ENCODE data around the gene STXBP2.

STXBP2 gene

DNA sequence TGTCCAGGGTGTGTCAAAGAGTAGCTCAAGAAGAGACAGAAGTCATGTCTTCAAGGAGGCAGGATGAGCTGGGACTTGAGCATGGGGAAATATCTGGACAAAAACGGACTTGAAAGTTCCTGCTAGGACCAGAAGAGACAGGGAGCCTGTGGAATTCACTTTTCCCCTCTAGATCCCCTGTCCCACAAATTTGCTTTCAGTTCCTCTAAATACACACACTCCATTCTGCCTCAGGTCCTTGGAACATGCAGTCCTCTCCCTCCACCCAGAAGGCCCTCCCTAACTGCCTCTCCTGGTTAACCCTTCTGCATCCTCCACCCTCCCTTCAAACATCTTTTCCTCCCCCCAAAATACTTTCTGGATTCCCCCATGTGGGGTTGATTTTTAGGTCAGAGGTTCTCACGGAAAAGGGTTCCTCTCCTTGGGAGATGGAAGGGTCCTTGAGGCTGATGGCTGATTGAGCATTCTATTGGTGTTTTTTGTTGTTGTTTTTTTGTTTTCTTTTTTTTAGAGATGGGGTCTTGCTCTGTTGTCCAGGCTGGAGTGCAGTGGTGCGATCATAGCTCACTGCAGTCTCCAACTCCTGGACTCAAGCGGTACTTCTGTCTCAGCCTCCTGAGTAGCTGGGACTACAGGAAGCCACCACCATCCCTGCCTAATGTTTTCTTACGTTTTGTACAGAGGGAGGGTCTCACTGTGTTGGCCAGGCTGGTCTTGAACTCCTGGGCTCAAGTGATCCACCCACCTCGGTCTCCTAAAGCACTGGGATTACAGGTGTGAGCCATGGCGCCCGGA lies 25.0 kb downstream of the STXBP2 start:
- Histone ChIP-seq H3K79me2 (ENCODE audit: insufficient read depth, low read depth) (no peaks in the 10 kb centered on the region), H4K20me1 (ENCODE audit: insufficient read depth) (no peaks in the 10 kb centered on the region), H3K4me1 (ENCODE audit: low read depth, poor library complexity, severe bottlenecking) (no peaks in the 10 kb centered on the region), H3K4me3 (IDR thresholded peaks at IDR 0.05; ENCODE audit: insufficient read depth, low read depth, low read length) (no peak overlapping the region), H3K9ac (no peak overlapping the region), H3K27ac (no peak overlapping the region), H3K4me2 (no peak overlapping the region), H2AFZ (ENCODE audit: low read depth) (no peak overlapping the region), H3K36me3 (ENCODE audit: insufficient read depth) (no peaks in the 10 kb centered on the region), H3K27me3 (ENCODE audit: insufficient read depth, low read depth) (peaks cover 62% of the 10 kb centered on the region; the same call in 1 of the 2 replicates)
- TF ChIP-seq, protein P1, sequence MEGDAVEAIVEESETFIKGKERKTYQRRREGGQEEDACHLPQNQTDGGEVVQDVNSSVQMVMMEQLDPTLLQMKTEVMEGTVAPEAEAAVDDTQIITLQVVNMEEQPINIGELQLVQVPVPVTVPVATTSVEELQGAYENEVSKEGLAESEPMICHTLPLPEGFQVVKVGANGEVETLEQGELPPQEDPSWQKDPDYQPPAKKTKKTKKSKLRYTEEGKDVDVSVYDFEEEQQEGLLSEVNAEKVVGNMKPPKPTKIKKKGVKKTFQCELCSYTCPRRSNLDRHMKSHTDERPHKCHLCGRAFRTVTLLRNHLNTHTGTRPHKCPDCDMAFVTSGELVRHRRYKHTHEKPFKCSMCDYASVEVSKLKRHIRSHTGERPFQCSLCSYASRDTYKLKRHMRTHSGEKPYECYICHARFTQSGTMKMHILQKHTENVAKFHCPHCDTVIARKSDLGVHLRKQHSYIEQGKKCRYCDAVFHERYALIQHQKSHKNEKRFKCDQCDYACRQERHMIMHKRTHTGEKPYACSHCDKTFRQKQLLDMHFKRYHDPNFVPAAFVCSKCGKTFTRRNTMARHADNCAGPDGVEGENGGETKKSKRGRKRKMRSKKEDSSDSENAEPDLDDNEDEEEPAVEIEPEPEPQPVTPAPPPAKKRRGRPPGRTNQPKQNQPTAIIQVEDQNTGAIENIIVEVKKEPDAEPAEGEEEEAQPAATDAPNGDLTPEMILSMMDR (conservative IDR thresholded peaks at IDR 0.05; ENCODE audit: low read depth, low read length) = no peak

DNA sequence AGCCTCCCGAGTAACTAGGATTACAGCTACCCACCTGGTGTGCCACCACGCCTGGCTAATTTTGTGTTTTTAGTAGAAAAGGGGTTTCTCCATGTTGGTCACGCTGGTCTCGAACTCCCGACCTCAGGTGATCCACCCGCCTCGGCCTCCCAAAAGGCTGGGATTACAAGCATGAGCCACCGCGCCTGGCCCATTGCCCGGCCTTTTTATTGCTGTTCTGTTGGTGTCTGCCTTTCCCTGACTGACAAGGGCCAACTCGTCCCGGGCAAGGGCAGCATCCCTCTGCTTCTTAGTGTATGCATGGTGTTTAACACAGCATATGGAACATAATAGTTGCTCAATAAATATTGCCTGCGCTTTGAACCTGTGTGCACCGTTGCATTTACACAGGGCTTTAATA lies 25.7 kb downstream of the STXBP2 start:
- Histone ChIP-seq H3K4me1 (ENCODE audit: low read depth, poor library complexity, severe bottlenecking) (no peaks in the 10 kb centered on the region), H3K4me3 (IDR thresholded peaks at IDR 0.05; ENCODE audit: insufficient read depth, low read depth, low read length) (no peak overlapping the region), H3K79me2 (ENCODE audit: insufficient read depth, low read depth) (no peaks in the 10 kb centered on the region), H3K27me3 (ENCODE audit: insufficient read depth, low read depth) (peaks cover 57% of the 10 kb centered on the region; the same call in 1 of the 2 replicates), H3K36me3 (ENCODE audit: insufficient read depth) (no peaks in the 10 kb centered on the region), H3K9ac (no peak overlapping the region), H4K20me1 (ENCODE audit: insufficient read depth) (no peaks in the 10 kb centered on the region), H2AFZ (ENCODE audit: low read depth) (no peak overlapping the region), H3K27ac (no peak overlapping the region), H3K4me2 (no peak overlapping the region)
- TF ChIP-seq, protein P1 (conservative IDR thresholded peaks at IDR 0.05; ENCODE audit: low read depth, low read length) = no peak

DNA sequence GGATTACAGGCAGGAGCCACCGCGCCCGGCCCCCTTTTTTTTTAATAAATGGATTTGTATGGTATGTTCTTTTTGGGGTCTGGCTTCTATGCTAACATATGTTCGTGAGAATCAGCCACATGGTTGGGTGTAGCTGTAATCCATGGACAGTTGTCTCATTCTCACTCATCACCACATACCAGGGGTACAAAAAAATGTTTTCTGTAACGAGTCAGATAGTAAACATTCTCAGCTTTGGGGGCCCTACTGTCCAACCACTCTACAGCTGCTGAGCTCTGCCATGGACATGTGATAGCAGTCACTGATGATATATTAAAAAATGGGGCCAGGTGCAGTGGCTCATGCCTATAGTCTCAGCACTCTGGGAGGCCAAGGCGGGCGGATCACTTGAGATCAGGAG lies 26.8 kb downstream of the STXBP2 start:
- no peak overlapping the region for H3K27ac ChIP-seq
- no peaks in the 10 kb centered on the region for H3K36me3 ChIP-seq (ENCODE audit: insufficient read depth)
- H4K20me1 ChIP-seq (ENCODE audit: insufficient read depth) = no peaks in the 10 kb centered on the region

DNA sequence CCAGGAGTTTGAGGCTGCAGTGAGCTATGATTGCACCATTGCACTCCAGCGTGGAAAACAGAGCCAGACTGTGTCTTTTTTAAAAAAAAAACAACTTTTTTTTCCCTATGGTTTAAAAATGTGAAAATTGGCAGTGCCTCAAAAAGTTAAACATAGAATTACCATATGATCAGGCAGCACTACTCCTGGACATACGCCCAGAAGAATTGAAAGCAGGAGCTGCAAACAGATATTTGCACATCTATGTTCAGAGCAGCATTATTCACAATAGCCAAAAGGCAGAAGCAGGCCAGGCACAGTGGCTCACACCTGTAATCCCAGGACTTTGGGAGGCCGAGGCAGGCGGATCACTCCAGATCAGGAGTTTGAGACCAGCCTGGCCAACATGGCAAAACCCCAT lies 28.2 kb downstream of the STXBP2 start:
- no peaks in the 10 kb centered on the region for H3K36me3 ChIP-seq (ENCODE audit: insufficient read depth)
- H3K4me3 ChIP-seq (IDR thresholded peaks at IDR 0.05; ENCODE audit: insufficient read depth, low read depth, low read length) = no peak overlapping the region
- H3K79me2 ChIP-seq (ENCODE audit: insufficient read depth, low read depth) = no peaks in the 10 kb centered on the region
- no peak overlapping the region for H3K27ac ChIP-seq
- no peak overlapping the region for H3K9ac ChIP-seq
- H3K4me2 ChIP-seq = no peak overlapping the region
- peaks cover 57% of the 10 kb centered on the region; the same call in 1 of the 2 replicates for H3K27me3 ChIP-seq (ENCODE audit: insufficient read depth, low read depth)
- H3K4me1 ChIP-seq (ENCODE audit: low read depth, poor library complexity, severe bottlenecking) = no peaks in the 10 kb centered on the region
- no peaks in the 10 kb centered on the region for H4K20me1 ChIP-seq (ENCODE audit: insufficient read depth)
- TF ChIP-seq, protein P1 (conservative IDR thresholded peaks at IDR 0.05; ENCODE audit: low read depth, low read length) = no peak
- no peak overlapping the region for H2AFZ ChIP-seq (ENCODE audit: low read depth)

More for the DNA sequence above, 26.8 kb downstream of the STXBP2 start:
- Histone ChIP-seq H3K4me1 (ENCODE audit: low read depth, poor library complexity, severe bottlenecking) (no peaks in the 10 kb centered on the region), H3K9ac (no peak overlapping the region), H3K4me2 (no peak overlapping the region), H3K27me3 (ENCODE audit: insufficient read depth, low read depth) (peaks cover 58% of the 10 kb centered on the region; the same call in 1 of the 2 replicates), H2AFZ (ENCODE audit: low read depth) (no peak overlapping the region), H3K79me2 (ENCODE audit: insufficient read depth, low read depth) (no peaks in the 10 kb centered on the region), H3K4me3 (IDR thresholded peaks at IDR 0.05; ENCODE audit: insufficient read depth, low read depth, low read length) (no peak overlapping the region)
- TF ChIP-seq, protein P1 (conservative IDR thresholded peaks at IDR 0.05; ENCODE audit: low read depth, low read length) = no peak

All from KMS-11 (cell line).